Activated T-cell treated with anti-CD3 and anti-CD28 coated beads for 24 hours (primary cell): ENCODE data around the gene ZNF830.
A peak's percentile ranks its signal among the peaks of the same experiment; 100 is the strongest.
"Not testable (repeated sequence)": the region's sequence is repeated elsewhere in the genome, so short reads cannot be mapped to it uniquely, and the experiment has no call there.

Experiments used
- DNase-seq: peaks from one replicate; pipeline ENCODE4 v3.0.0-alpha.2; 2020; ENCODE audit warnings: low read depth

The ZNF830 gene

GRCh38 chr17:34961093-34961911 lies at the start of gene ZNF830, which contains the start of gene CCT6B:
Gene ZNF830 (plus strand): TSS chr17:34961540. CDS start chr17:34961567, 27 bp downstream.
Gene CCT6B (minus strand): TSS chr17:34961460. CDS start chr17:34961393, 67 bp downstream.
- DNase-seq = peak; percentile 88

- DNase-seq = no peak
These were observed 48.3 kb upstream of the ZNF830 start for GRCh38 chr17:34913001-34913400.

GRCh38 chr17:34916120-34916519 lies 45.2 kb upstream of the ZNF830 start:
- DNase-seq = no peak

GRCh38 chr17:34917381-34917780 lies 44.0 kb upstream of the ZNF830 start:
- DNase-seq = no peak

- no peak for DNase-seq
These were observed 40.7 kb upstream of the ZNF830 start for GRCh38 chr17:34920676-34921075.

- no peak for DNase-seq
These were observed 34.7 kb upstream of the ZNF830 start for GRCh38 chr17:34926661-34927060.

GRCh38 chr17:34930283-34930682 lies 31.1 kb upstream of the ZNF830 start:
- no peak for DNase-seq

GRCh38 chr17:34950780-34951179 lies 10.6 kb upstream of the ZNF830 start:
- not testable (repeated sequence) for DNase-seq

GRCh38 chr17:34958438-34958837 lies 2.9 kb upstream of the ZNF830 start:
- no peak for DNase-seq

GRCh38 chr17:34974179-34974578 lies 12.8 kb downstream of the ZNF830 start:
- DNase-seq = no peak

- no peak for DNase-seq
These were observed 13.8 kb downstream of the ZNF830 start for GRCh38 chr17:34974794-34975785.

GRCh38 chr17:34979153-34979552 lies 17.8 kb downstream of the ZNF830 start:
- no peak for DNase-seq

- no peak for DNase-seq
These were observed 18.5 kb downstream of the ZNF830 start for GRCh38 chr17:34979650-34980352.

GRCh38 chr17:34980353-34980680 lies 19.0 kb downstream of the ZNF830 start, which contains the start of gene LIG3:
Gene LIG3 (plus strand): TSS chr17:34980512. CDS start chr17:34983006, 2,494 bp downstream.
- peak; percentile 92 for DNase-seq

- DNase-seq = peak; percentile 69
These were observed 19.6 kb downstream of the ZNF830 start for GRCh38 chr17:34980681-34981537.

GRCh38 chr17:34981538-34982241 lies 20.4 kb downstream of the ZNF830 start:
- DNase-seq = no peak

GRCh38 chr17:34987232-34987631 lies 25.9 kb downstream of the ZNF830 start:
- DNase-seq = no peak

GRCh38 chr17:34988644-34989043 lies 27.3 kb downstream of the ZNF830 start:
- no peak for DNase-seq

GRCh38 chr17:34989473-34989872 lies 28.1 kb downstream of the ZNF830 start:
- DNase-seq = no peak

- no peak for DNase-seq
These were observed 29.6 kb downstream of the ZNF830 start for GRCh38 chr17:34990921-34991365.
